Effector memory CD8-positive, alpha-beta T cell (primary cell): ENCODE data around the gene FSD1.

ENCODE experiments used
- ATAC-seq: fragments of 150-1000 bp; cut with Tn5 transposase; replicated peaks from 2 replicates; pipeline ENCODE4 v1.10.0; 2021; ENCODE audit warnings: mild to moderate bottlenecking, moderate library complexity
- DNase-seq, 3 experiments: peaks; one replicate each; pipeline ENCODE4 v3.0.0; 2021
- H3K27ac Mint-ChIP-seq, 2 donors: one replicate each; pipeline ENCODE4 v1.8.0; 2022; ENCODE audit warnings: mild to moderate bottlenecking in 2 of 2, mixed read lengths in 2 of 2, moderate library complexity in 2 of 2
- H3K27me3 Mint-ChIP-seq, 2 donors: one replicate each; pipeline ENCODE4 v1.8.0; 2022; ENCODE audit warnings: mixed read lengths in 2 of 2
- H3K36me3 Mint-ChIP-seq: one replicate; pipeline ENCODE4 v1.8.0; 2022; ENCODE audit warnings: mild to moderate bottlenecking, moderate library complexity, mixed read lengths; ENCODE audit not compliant: insufficient read depth
- H3K4me1 Mint-ChIP-seq, 2 donors: one replicate each; pipeline ENCODE4 v1.8.0; 2022; ENCODE audit warnings: low read depth in 2 of 2, mixed read lengths in 2 of 2
- H3K4me3 Mint-ChIP-seq, 2 donors: one replicate each; pipeline ENCODE4 v1.8.0; 2022; ENCODE audit warnings: mild to moderate bottlenecking in 2 of 2, mixed read lengths in 2 of 2, moderate library complexity in 2 of 2
- H3K9me3 Mint-ChIP-seq, 2 donors: one replicate each; pipeline ENCODE4 v1.8.0; 2022; ENCODE audit warnings: mixed read lengths in 2 of 2

The FSD1 gene

GRCh38 chr19:4316956-4317355 is 12.6 kb downstream of the FSD1 start:
- H3K4me1 Mint-ChIP-seq = peaks cover 0 to 7% of the 10 kb centered on the region in 2 donors
- no peak overlapping the region for H3K27ac Mint-ChIP-seq
- peaks cover 0 to 10% of the 10 kb centered on the region in 2 donors for H3K9me3 Mint-ChIP-seq
- H3K4me3 Mint-ChIP-seq = no peak overlapping the region
- peaks cover 4% of the 10 kb centered on the region for H3K36me3 Mint-ChIP-seq
- no peaks in the 10 kb centered on the region for H3K27me3 Mint-ChIP-seq
- no peak for ATAC-seq
- no peak for DNase-seq

DNA sequence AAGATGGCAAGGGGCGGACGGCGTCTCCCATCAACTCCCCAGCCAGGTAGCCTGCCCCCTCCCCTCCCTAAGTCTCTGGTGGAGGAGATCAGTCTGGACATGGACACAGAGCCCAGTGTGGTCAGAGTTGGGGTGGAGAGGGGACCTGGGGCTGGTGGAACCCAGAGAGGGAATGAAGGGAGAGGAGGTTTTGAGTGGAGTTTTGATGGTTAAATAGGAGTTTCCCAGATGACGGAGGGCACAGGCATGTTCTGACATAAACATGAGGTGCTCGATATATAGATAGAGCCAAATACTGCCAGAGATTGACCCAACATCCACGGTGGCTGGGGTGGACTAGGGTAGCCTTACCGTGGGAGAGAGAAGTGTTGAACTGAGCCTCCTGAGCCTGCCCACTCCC is 14.1 kb downstream of the FSD1 start:
- H3K27ac Mint-ChIP-seq = no peak overlapping the region
- DNase-seq = no peak
- peaks cover 0 to 7% of the 10 kb centered on the region in 2 donors for H3K4me1 Mint-ChIP-seq
- peaks cover 4% of the 10 kb centered on the region for H3K36me3 Mint-ChIP-seq
- H3K27me3 Mint-ChIP-seq = no peaks in the 10 kb centered on the region
- no peak overlapping the region for H3K4me3 Mint-ChIP-seq
- H3K9me3 Mint-ChIP-seq = peaks cover 0 to 10% of the 10 kb centered on the region in 2 donors
- no peak for ATAC-seq

- Mint-ChIP-seq H3K4me3 (no peak overlapping the region), H3K36me3 (peaks cover 4% of the 10 kb centered on the region), H3K9me3 (peaks cover 0 to 10% of the 10 kb centered on the region in 2 donors), H3K4me1 (peaks cover 0 to 7% of the 10 kb centered on the region in 2 donors), H3K27me3 (no peaks in the 10 kb centered on the region), H3K27ac (no peak overlapping the region)
- ATAC-seq (no peak), DNase-seq (no peak)
These were observed 14.8 kb downstream of the FSD1 start for GRCh38 chr19:4319067-4319718.

DNA sequence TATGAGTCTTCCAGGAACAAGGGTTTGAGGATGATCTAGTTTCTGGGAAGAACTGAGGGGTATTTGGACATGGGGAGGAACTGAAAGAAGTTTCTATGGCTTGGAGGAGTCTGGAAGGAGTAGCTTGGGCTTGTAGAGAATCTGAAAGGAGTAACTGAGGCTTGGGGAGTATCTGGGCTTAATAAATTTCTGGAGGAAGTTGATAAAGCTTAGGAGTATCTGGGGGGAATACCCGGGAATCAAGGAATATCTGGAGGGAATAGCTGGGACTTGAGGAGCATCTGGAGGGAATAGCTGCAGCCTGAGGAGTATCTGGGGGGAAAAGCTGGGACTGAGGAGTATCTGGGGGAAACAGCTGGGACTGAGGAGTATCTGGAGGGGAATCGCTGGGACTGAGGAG is 16.0 kb downstream of the FSD1 start:
- peaks cover 4% of the 10 kb centered on the region for H3K36me3 Mint-ChIP-seq
- H3K27ac Mint-ChIP-seq = peak overlapping the region in 1 of 2 donors; percentile 52
- no peak for DNase-seq
- peaks cover 0 to 7% of the 10 kb centered on the region in 2 donors for H3K4me1 Mint-ChIP-seq
- no peak for ATAC-seq
- H3K9me3 Mint-ChIP-seq = peaks cover 0 to 10% of the 10 kb centered on the region in 2 donors
- no peak overlapping the region for H3K4me3 Mint-ChIP-seq
- no peaks in the 10 kb centered on the region for H3K27me3 Mint-ChIP-seq

GRCh38 chr19:4322942-4323665 is 18.7 kb downstream of the FSD1 start:
- Mint-ChIP-seq H3K9me3 (peaks cover 0 to 10% of the 10 kb centered on the region in 2 donors), H3K4me1 (peaks cover 17 to 18% of the 10 kb centered on the region in 2 donors), H3K4me3 (no peak overlapping the region), H3K36me3 (peaks cover 10% of the 10 kb centered on the region), H3K27me3 (no peaks in the 10 kb centered on the region), H3K27ac (peak overlapping the region in 1 of 2 donors; percentile 66)
- ATAC-seq (no peak), DNase-seq (no peak)

DNA sequence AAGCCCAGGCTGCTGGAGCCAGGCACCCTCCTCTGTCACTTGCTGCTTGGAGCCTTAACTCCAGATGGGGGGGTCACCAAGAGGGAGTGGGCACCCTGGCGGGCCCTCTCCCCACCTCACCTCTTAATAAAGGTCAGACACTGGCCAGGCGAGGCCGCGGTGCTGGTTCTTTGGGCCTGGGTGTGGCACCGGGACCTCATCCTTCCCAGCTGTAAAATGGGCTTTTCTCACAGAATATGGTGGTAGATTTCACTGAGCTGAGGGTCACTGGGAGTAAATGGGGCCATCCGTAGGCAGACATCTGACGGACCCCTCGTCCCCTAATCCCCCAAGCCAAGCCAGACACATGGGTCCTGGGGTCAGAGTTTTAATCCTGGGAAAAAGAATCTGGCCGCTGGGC is 19.3 kb downstream of the FSD1 start:
- DNase-seq (no peak), ATAC-seq (no peak)
- H3K27ac Mint-ChIP-seq = no peak overlapping the region
- no peak overlapping the region for H3K4me3 Mint-ChIP-seq
- peaks cover 16% of the 10 kb centered on the region for H3K36me3 Mint-ChIP-seq
- H3K4me1 Mint-ChIP-seq = peaks cover 17 to 24% of the 10 kb centered on the region in 2 donors
- peaks cover 0 to 10% of the 10 kb centered on the region in 2 donors for H3K9me3 Mint-ChIP-seq
- H3K27me3 Mint-ChIP-seq = no peaks in the 10 kb centered on the region

GRCh38 chr19:4324228-4324627 is 19.8 kb downstream of the FSD1 start:
- H3K9me3 Mint-ChIP-seq = peaks cover 0 to 5% of the 10 kb centered on the region in 2 donors
- peaks cover 17 to 21% of the 10 kb centered on the region in 2 donors for H3K4me1 Mint-ChIP-seq
- no peaks in the 10 kb centered on the region for H3K27me3 Mint-ChIP-seq
- peaks cover 19% of the 10 kb centered on the region for H3K36me3 Mint-ChIP-seq
- peak overlapping the region in 1 of 2 donors; percentile 77 for H3K27ac Mint-ChIP-seq
- no peak for ATAC-seq
- DNase-seq = no peak
- H3K4me3 Mint-ChIP-seq = peak overlapping the region in 1 of 2 donors; percentile 46

DNA sequence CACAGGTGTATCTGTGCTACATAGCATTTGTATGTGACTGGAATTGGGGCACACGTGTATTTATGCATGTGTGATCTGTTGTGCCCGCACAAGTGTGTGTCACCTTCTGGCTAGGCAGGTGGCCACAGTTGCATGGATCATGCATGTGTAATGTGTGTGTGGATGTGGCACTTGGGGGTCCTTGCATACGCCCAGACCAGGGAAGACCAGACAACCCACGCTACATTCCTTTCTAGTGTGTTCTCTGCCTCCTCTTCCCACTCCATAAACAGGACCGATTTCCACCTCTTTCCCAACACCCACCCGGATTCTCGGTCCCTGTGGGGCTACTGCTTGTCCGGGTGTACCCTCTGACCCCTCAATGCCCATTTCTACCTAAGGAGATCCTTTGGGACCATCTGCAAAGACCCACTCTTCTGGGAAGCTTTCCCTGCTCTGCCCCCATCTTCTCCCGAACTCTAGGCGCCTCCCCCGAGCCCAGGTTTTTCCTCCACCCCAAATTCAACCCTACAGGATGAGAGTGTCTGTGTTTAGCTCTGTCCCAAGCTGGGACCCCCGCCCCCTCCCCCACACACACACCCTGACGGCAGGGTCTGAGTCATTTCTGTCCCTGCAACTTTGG is 21.9 kb downstream of the FSD1 start:
- H3K4me3 Mint-ChIP-seq = peak overlapping the region; percentile 77 to 79
- peaks cover 21% of the 10 kb centered on the region for H3K36me3 Mint-ChIP-seq
- H3K4me1 Mint-ChIP-seq = peaks cover 18 to 19% of the 10 kb centered on the region in 2 donors
- H3K27me3 Mint-ChIP-seq = no peaks in the 10 kb centered on the region
- DNase-seq (no peak), ATAC-seq (no peak)
- no peaks in the 10 kb centered on the region for H3K9me3 Mint-ChIP-seq
- no peak overlapping the region for H3K27ac Mint-ChIP-seq

DNA sequence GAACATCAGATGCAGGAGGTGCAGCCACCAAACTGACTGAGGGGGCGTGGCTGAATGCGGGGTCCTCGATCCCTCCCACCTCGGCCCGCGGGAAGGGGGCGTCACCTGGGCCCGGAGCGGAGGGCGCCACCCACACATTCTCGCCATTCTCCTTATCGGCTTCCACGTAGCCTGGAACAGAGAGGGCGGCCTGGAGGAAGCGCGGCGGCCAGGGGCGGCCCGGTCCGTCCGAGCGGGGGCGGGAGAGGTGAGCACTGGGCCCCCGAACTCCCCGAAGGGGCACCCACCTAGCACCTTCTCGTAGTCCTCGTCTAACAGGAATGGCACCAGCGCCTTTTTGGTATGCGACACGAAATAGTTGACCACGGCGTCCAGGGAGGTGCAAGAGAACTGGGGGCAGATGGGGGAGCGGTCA is 22.4 kb downstream of the FSD1 start:
- no peaks in the 10 kb centered on the region for H3K27me3 Mint-ChIP-seq

GRCh38 chr19:4327252-4327876 is 23.0 kb downstream of the FSD1 start:
- H3K9me3 Mint-ChIP-seq = no peaks in the 10 kb centered on the region
- DNase-seq = peak; percentile 44 to 63 (median 59)
- no peak overlapping the region for H3K27ac Mint-ChIP-seq
- ATAC-seq = peak; percentile 18
- H3K4me1 Mint-ChIP-seq = peaks cover 18 to 19% of the 10 kb centered on the region in 2 donors
- peaks cover 21% of the 10 kb centered on the region for H3K36me3 Mint-ChIP-seq
- peak overlapping the region; percentile 77 to 79 for H3K4me3 Mint-ChIP-seq
- no peaks in the 10 kb centered on the region for H3K27me3 Mint-ChIP-seq

More for the DNA sequence above, 22.4 kb downstream of the FSD1 start:
- Mint-ChIP-seq H3K36me3 (peaks cover 21% of the 10 kb centered on the region), H3K27ac (no peak overlapping the region), H3K9me3 (no peaks in the 10 kb centered on the region), H3K4me1 (peaks cover 18 to 19% of the 10 kb centered on the region in 2 donors), H3K4me3 (peak overlapping the region; percentile 77 to 79)
- ATAC-seq (no peak), DNase-seq (no peak)

DNA sequence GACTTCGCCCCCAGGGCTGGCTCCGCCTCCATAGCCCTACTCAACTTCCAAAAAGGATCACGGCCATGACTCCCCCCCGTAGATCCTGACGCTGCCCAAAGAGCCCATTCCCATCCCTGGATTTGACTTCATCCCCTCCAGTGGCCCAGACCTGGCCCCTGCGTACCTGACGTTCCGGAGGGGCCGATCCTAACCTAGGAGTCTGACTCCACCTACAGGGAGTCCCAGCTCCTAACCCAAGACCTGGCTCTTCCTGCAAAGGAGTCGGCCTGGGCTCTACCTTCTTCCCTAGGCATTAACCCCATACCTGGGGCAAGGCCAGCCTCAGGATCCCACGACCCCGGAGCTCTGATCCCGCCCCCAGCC is 23.5 kb downstream of the FSD1 start:
- H3K4me3 Mint-ChIP-seq = peak overlapping the region; percentile 77 to 79
- peaks cover 18 to 19% of the 10 kb centered on the region in 2 donors for H3K4me1 Mint-ChIP-seq
- H3K9me3 Mint-ChIP-seq = no peaks in the 10 kb centered on the region
- H3K27ac Mint-ChIP-seq = peak overlapping the region in 1 of 2 donors; percentile 94
- peaks cover 21% of the 10 kb centered on the region for H3K36me3 Mint-ChIP-seq
- no peak for DNase-seq
- H3K27me3 Mint-ChIP-seq = no peaks in the 10 kb centered on the region
- ATAC-seq = peak; percentile 4

DNA sequence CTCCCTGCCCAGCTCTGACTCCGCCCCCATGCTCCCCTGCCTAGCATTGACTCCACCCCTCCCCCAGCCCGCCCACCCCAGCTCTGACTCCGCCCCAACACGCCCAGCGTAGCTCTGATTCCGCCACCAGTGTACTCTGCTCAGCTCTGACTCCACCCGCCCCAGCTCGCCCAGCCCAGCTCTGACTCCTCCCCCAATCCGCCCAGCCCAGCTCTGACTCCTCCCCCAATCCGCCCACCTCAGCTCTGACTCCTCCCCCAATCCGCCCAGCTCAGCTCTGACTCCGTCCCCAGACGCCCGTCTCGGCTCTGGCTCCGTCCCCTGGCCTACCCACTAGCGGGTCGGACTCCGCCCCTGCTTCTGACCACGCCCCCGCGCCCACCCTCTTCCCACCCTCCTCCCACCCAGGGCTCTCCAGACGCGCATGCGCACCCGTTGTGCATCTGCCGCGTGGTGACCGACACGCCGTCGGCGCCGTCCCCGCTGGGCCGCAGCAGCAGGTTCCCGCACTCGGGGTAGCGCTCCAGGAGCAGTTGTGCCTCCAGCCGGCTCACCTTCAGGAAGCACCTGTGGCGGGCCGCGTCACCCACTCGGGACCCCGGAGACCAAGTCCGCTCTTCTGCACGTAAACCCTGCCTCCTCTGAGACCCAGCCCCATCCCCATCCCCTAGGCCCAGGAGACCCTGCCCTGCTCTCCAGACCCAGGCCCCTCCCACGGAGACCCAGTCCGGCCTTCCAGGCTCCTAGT is 24.0 kb downstream of the FSD1 start:
- Mint-ChIP-seq H3K9me3 (no peaks in the 10 kb centered on the region), H3K27me3 (no peaks in the 10 kb centered on the region), H3K27ac (peak overlapping the region; percentile 68 to 94), H3K4me1 (peaks cover 18 to 19% of the 10 kb centered on the region in 2 donors), H3K36me3 (peaks cover 21% of the 10 kb centered on the region), H3K4me3 (peak overlapping the region; percentile 77 to 79)
- peak; percentile 88 to 89 (median 88) for DNase-seq
- peak; percentile 86 for ATAC-seq
